GM18951 (cell line): ENCODE measurements around the gene MAPKAP1.

Experiments
- POLR2A ChIP-seq: IDR thresholded peaks from 4 replicates; pipeline ENCODE4 v1.6.1; 2011; ENCODE audit warnings: mild to moderate bottlenecking; ENCODE audit not compliant: insufficient read length, insufficient read depth; ENCODE audit errors: extremely low read depth
- in situ Hi-C: fragments of 300-500 bp; cut with MboI; formaldehyde crosslinking; loops from one replicate; pipeline ENCODE4 v1.12.0; 2022; ENCODE audit warnings: low sequenced_read_pairs, mixed read lengths, inconsistent platforms; ENCODE audit not compliant: unreplicated experiment

MAPKAP1 gene

GRCh38 chr9:125706651-125707471 is at the start of gene MAPKAP1:
TSS of gene MAPKAP1 (minus strand) at chr9:125707208. CDS start at chr9:125672574, 34,634 bp downstream.
- peak; percentile 96 for TF ChIP-seq POLR2A
- in situ Hi-C loops: no loop called here

- TF ChIP-seq POLR2A: no peak
- in situ Hi-C loops: loop anchor here (25.0 kb wide), 1 partner anchor 119 kb away; no protein-coding TSS in a partner anchor
Observed at GRCh38 chr9:125756518-125756917, 49.5 kb upstream of the MAPKAP1 start.

- no peak for TF ChIP-seq POLR2A
- in situ Hi-C loops: loop anchor here (25.0 kb wide), 1 partner anchor 118 kb away; no protein-coding TSS in a partner anchor
Observed at GRCh38 chr9:125755340-125755739, 48.3 kb upstream of the MAPKAP1 start.

GRCh38 chr9:125754096-125754495 is 47.1 kb upstream of the MAPKAP1 start:
- TF ChIP-seq POLR2A: no peak
- in situ Hi-C loops: loop anchor here (25.0 kb wide), 1 partner anchor 117 kb away; no protein-coding TSS in a partner anchor

GRCh38 chr9:125752070-125752628 is 45.1 kb upstream of the MAPKAP1 start:
- in situ Hi-C loops: loop anchor here (25.0 kb wide), 1 partner anchor 115 kb away; no protein-coding TSS in a partner anchor
- no peak for TF ChIP-seq POLR2A

GRCh38 chr9:125750627-125751011 is 43.6 kb upstream of the MAPKAP1 start:
- no peak for TF ChIP-seq POLR2A
- in situ Hi-C loops: loop anchor here (25.0 kb wide), 1 partner anchor 113 kb away; no protein-coding TSS in a partner anchor

GRCh38 chr9:125749951-125750626 is 43.1 kb upstream of the MAPKAP1 start:
- in situ Hi-C loops: loop anchor here (25.0 kb wide), 1 partner anchor 113 kb away; no protein-coding TSS in a partner anchor
- no peak for TF ChIP-seq POLR2A

- in situ Hi-C loops: no loop called here
- no peak for TF ChIP-seq POLR2A
Observed at GRCh38 chr9:125749287-125749935, 42.4 kb upstream of the MAPKAP1 start.

- in situ Hi-C loops: no loop called here
Observed at GRCh38 chr9:125748446-125749099, 41.6 kb upstream of the MAPKAP1 start.

GRCh38 chr9:125747765-125748445 is 40.9 kb upstream of the MAPKAP1 start:
- in situ Hi-C loops: no loop called here
- peak; percentile 23 for TF ChIP-seq POLR2A

More at GRCh38 chr9:125748446-125749099, 41.6 kb upstream of the MAPKAP1 start:
- TF ChIP-seq POLR2A: no peak

- in situ Hi-C loops: no loop called here
- no peak for TF ChIP-seq POLR2A
Observed at GRCh38 chr9:125747053-125747764, 40.2 kb upstream of the MAPKAP1 start, which contains the start of gene PBX3. TSS of gene PBX3 (plus strand) at chr9:125747373.
